NCI-H748 (cell line): ENCODE results near the gene COL5A1.

Experiments
- DNase-seq: peaks from one replicate; lab custom pipeline; 2025; ENCODE audit not compliant: unreplicated experiment; lab: John Stamatoyannopoulos, UW

COL5A1 gene

GRCh38 chr9:134724202-134724911 is 82.8 kb downstream of the COL5A1 start:
- DNase-seq: no peak

- no peak for DNase-seq
These were observed 83.5 kb downstream of the COL5A1 start for GRCh38 chr9:134724912-134725604.

GRCh38 chr9:134725605-134725940 is 84.0 kb downstream of the COL5A1 start:
- no peak for DNase-seq

GRCh38 chr9:134726026-134726721 is 84.6 kb downstream of the COL5A1 start:
- no peak for DNase-seq

GRCh38 chr9:134726722-134727034 is 85.1 kb downstream of the COL5A1 start:
- no peak for DNase-seq

GRCh38 chr9:134728021-134728795 is 86.6 kb downstream of the COL5A1 start:
- no peak for DNase-seq

- no peak for DNase-seq
These were observed 87.3 kb downstream of the COL5A1 start for GRCh38 chr9:134728801-134729495.

GRCh38 chr9:134730011-134730760 is 88.6 kb downstream of the COL5A1 start:
- no peak for DNase-seq

- no peak for DNase-seq
These were observed 89.3 kb downstream of the COL5A1 start for GRCh38 chr9:134730761-134731496.

GRCh38 chr9:134731497-134732391 is 90.1 kb downstream of the COL5A1 start:
- no peak for DNase-seq

GRCh38 chr9:134732392-134733110 is 90.9 kb downstream of the COL5A1 start:
- DNase-seq: no peak

GRCh38 chr9:134733480-134734232 is 92.1 kb downstream of the COL5A1 start:
- DNase-seq: no peak

- DNase-seq: no peak
These were observed 92.7 kb downstream of the COL5A1 start for GRCh38 chr9:134734270-134734669.

- no peak for DNase-seq
These were observed 94.0 kb downstream of the COL5A1 start for GRCh38 chr9:134735441-134736175.

GRCh38 chr9:134736791-134737497 is 95.3 kb downstream of the COL5A1 start:
- DNase-seq: peak; percentile 20
